ENCODE data around the gene BRAF.

BRAF gene

DNA sequence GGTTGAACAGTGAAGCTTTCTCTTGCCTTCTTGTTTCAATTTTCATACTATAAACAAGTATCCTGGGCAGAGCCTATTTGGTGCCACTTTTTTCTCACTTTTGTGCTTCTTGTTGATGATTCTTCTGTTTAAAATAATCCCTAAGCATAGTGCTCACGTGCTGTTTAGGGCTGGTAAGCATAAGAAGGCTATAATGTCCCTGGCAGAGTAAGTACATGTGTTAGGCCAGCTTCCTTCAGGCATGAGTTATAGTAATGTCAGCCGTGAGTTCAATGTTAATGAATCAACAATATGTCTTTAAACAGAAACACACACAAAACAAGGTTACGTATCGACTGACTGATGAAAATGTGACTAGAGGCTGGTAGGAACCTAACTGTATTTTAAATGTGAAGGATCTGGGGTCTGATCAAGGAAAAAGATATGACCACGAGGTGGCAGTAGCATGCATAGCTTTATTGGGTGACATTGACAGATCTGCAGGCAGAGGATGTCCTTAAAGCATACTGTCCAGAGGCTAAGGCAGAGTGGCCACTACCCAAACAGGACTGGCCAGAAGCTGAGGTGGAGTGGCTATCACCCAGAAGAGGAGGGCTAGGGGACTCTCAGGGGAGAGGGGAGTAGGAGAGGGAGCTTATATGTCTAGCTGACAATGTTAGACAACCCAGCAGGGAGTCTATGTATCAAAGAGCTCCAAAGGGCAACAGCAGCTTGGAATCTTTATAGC lies 113.7 kb downstream of the BRAF start:
- TF ChIP-seq, protein P1, sequence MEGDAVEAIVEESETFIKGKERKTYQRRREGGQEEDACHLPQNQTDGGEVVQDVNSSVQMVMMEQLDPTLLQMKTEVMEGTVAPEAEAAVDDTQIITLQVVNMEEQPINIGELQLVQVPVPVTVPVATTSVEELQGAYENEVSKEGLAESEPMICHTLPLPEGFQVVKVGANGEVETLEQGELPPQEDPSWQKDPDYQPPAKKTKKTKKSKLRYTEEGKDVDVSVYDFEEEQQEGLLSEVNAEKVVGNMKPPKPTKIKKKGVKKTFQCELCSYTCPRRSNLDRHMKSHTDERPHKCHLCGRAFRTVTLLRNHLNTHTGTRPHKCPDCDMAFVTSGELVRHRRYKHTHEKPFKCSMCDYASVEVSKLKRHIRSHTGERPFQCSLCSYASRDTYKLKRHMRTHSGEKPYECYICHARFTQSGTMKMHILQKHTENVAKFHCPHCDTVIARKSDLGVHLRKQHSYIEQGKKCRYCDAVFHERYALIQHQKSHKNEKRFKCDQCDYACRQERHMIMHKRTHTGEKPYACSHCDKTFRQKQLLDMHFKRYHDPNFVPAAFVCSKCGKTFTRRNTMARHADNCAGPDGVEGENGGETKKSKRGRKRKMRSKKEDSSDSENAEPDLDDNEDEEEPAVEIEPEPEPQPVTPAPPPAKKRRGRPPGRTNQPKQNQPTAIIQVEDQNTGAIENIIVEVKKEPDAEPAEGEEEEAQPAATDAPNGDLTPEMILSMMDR (conservative IDR thresholded peaks at IDR 0.05; ENCODE audit: low read length) = peak; percentile 82
- H3K4me3 ChIP-seq (ENCODE audit: low read length) = no peak overlapping the region
- peak; percentile 63 for DNase-seq (ENCODE audit: low read depth)

DNA sequence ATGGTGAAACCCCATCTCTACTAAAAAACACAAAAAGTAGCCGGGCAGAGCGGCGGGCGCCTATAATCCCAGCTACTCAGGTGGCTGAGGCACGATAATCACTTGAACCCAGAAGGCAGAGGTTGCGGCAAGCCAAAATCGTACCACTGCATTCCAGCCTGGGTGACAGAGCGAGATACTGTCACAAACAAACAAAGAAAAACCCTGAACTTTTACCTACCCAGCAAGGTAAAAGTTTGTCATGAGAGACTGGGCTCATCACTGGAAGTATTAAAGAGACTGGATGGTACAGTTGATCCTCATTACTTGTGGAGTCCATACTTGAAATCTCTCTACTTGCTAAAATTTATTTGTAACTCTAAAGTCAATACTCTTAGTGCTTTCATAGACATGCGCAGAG lies 114.3 kb downstream of the BRAF start:
- H3K4me3 ChIP-seq (ENCODE audit: low read length) = no peak overlapping the region
- TF ChIP-seq, protein P1 (conservative IDR thresholded peaks at IDR 0.05; ENCODE audit: low read length) = no peak
- no peak for DNase-seq (ENCODE audit: low read depth)

DNA sequence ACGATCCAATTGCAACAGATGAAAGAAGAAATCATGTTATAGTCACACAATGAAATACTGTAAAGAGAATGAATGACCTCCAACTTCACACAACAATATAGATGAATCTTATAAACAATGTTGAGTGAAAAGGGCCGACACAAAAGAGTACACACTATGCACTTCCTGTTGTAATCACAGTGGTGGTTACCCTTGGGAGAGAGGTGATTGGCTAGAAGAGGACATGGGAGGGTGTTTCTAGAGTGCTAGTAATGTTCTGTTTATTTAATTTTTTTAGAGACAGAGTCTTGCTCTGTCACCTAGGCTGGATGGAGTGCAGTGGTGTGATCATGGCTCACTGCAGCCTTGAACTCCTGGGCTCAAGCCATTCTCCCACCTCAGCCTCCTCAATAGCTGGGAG lies 145.8 kb downstream of the BRAF start:
- DNase-seq (ENCODE audit: low read depth) = no peak
- TF ChIP-seq, protein P1 (conservative IDR thresholded peaks at IDR 0.05; ENCODE audit: low read length) = no peak
- no peak overlapping the region for H3K4me3 ChIP-seq (ENCODE audit: low read length)

DNA sequence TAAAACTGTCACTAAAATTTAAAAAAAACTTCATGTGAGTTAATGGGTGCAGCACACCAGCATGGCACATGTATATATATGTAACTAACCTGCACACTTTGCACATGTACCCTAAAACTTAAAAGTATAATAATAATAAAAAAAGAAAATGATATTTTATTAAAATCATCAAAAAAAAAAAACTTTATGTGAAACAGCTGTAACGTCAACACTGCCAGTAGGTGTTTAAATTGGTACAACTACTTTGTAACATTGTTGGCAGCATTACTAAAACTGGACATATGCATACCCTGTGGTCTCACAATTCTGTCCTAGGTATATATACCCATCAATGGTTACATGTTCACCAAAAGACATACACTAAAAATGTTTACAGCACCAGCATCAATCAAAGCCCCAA lies 146.2 kb downstream of the BRAF start:
- TF ChIP-seq, protein P1 (conservative IDR thresholded peaks at IDR 0.05; ENCODE audit: low read length) = no peak
- no peak for DNase-seq (ENCODE audit: low read depth)

DNA sequence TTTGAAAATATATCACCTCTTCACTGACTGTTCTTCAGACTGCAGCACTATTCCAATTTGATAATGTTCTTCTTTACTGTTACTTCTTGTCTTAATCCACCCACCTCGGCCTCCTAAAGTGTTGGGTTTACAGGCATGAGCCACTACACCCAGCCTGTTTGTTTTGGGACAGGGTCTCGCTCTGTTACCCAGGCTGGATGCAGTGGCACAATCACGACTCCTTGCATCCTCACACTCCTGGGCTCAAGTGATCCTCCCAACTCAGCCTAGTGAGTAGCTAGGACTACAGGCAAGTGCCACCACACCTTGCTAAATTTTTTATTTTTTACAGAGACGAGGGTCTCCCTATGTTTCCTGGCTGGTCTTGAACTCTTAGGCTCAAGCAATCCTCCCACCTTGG lies 150.4 kb downstream of the BRAF start:
- DNase-seq (ENCODE audit: low read depth) = no peak
- H3K4me3 ChIP-seq (ENCODE audit: low read length) = no peak overlapping the region
- TF ChIP-seq, protein P1 (conservative IDR thresholded peaks at IDR 0.05; ENCODE audit: low read length) = no peak

More for the DNA sequence above, 146.2 kb downstream of the BRAF start:
- H3K4me3 ChIP-seq (ENCODE audit: low read length) = no peak overlapping the region

DNA sequence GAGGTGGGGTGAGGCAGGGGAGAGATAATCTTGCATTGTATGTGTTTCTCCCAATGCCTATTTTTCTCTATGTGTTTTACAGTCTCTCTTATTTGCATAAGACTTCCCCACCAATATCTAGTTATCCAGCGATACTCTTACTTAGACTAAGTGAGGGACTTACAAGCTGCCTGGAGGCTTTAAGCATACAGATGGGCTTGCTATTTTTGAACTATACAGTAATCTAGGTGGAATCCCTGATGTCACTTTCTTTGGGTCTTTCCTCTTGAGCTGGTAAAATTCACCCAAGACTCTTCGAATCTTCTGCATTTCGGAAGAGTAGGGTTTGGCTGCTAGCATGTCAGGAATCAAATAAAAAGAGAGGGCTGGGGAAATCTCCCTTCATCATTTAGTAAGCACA lies 151.6 kb downstream of the BRAF start:
- TF ChIP-seq, protein P1 (conservative IDR thresholded peaks at IDR 0.05; ENCODE audit: low read length) = no peak
- no peak overlapping the region for H3K4me3 ChIP-seq (ENCODE audit: low read length)
- DNase-seq (ENCODE audit: low read depth) = no peak

DNA sequence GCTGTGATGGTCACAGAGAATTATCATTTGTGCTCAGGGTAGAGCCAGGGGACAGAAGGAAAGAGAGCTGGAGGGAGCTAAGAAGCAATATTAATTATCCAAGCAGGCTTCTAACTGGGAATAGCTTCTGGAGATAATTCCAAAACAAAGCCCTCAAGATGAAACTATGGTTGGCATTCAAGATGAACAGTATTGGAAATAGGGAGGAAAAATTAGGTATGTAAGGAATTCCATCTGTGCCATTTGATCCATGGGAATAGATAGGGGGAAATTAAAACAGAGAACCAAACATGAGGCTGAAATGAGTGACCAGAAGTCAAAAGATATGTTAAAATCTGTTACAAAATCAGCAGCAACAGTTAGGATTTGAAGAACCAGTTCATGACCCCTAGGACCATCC lies 152.9 kb downstream of the BRAF start:
- TF ChIP-seq, protein P1 (conservative IDR thresholded peaks at IDR 0.05; ENCODE audit: low read length) = no peak
- peak; percentile 25 for DNase-seq (ENCODE audit: low read depth)
- H3K4me3 ChIP-seq (ENCODE audit: low read length) = no peak overlapping the region

Measured in AG10803 (cell line).